ENCODE data around the gene STOML1. TPM values are rescaled to one million over a fixed set of nuclear protein-coding genes. Genes with fewer than 3 reads are reported as not detected.

The STOML1 gene
- total RNA-seq, 2 donors from 2014 or later, result 4.4 to 5.5 TPM

GRCh38 chr15:73936181-73936580, 55.9 kb downstream of the STOML1 start:
- H3K36me3 Mint-ChIP-seq (ENCODE audit: low read depth), result no peaks in the 10 kb centered on the region
- no peaks in the 10 kb centered on the region for H3K27me3 Mint-ChIP-seq (ENCODE audit: insufficient read depth)
- peaks cover 31% of the 10 kb centered on the region for H3K4me1 Mint-ChIP-seq
- 86 to 96% methylated on average over 3 to 5 of the region's 5 CpGs for WGBS, 2 experiments (ENCODE audit: insufficient coverage in 1 of 2, insufficient read length in 1 of 2)
- DNase-seq, result no peak
- no peaks in the 10 kb centered on the region for H3K9me3 Mint-ChIP-seq
- Histone ChIP-seq H3K27ac (ENCODE audit: low read depth, low read length) (peak overlapping the region; percentile 67), H3K9ac (ENCODE audit: extremely low read depth, low read length, poor library complexity, severe bottlenecking) (no peak overlapping the region), H3K4me1 (ENCODE audit: control insufficient read depth, insufficient read depth, low read length) (peaks cover 6% of the 10 kb centered on the region), H3K4me3 (ENCODE audit: low read length) (no peak overlapping the region), H3K27me3 (ENCODE audit: control insufficient read depth, insufficient read depth, low read length, poor library complexity, severe bottlenecking) (no peaks in the 10 kb centered on the region), H3K9me3 (ENCODE audit: control insufficient read depth, low read length) (no peaks in the 10 kb centered on the region), H3K36me3 (ENCODE audit: control insufficient read depth, insufficient read depth, low read length) (no peaks in the 10 kb centered on the region)
- no peak overlapping the region for H3K4me3 Mint-ChIP-seq
- peak; percentile 47 for TF ChIP-seq CTCF (conservative IDR thresholded peaks at IDR 0.05)
- no peak overlapping the region for H3K27ac Mint-ChIP-seq

DNA sequence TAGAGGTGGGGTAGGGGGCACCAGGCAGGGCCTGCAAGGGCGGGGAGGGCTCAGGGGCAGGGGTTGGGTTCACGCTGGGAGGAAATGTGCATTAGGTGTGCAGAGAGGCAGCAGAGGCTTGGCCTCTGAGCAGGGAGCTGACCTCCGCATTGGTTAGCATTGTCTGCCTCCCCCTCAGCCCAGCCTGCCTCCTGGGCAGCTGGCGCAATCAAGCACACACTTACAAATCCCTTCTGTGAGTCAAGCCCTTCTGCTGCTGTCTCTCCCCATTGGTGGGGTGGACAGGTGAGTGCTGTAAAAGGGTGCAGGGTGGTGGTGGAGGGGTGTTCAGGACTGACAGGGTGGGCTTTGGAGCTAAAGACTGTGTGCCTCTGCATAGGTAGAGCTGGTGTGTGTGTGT, 56.5 kb downstream of the STOML1 start:
- Histone ChIP-seq H3K9me3 (ENCODE audit: control insufficient read depth, low read length) (no peaks in the 10 kb centered on the region), H3K4me3 (ENCODE audit: low read length) (no peak overlapping the region), H3K4me1 (ENCODE audit: control insufficient read depth, insufficient read depth, low read length) (no peaks in the 10 kb centered on the region), H3K27me3 (ENCODE audit: control insufficient read depth, insufficient read depth, low read length, poor library complexity, severe bottlenecking) (no peaks in the 10 kb centered on the region), H3K9ac (ENCODE audit: extremely low read depth, low read length, poor library complexity, severe bottlenecking) (no peak overlapping the region), H3K36me3 (ENCODE audit: control insufficient read depth, insufficient read depth, low read length) (no peaks in the 10 kb centered on the region), H3K27ac (ENCODE audit: low read depth, low read length) (peak overlapping the region; percentile 66)
- no peaks in the 10 kb centered on the region for H3K9me3 Mint-ChIP-seq
- 92% methylated on average over 4 of the region's 4 CpGs; no CpG with 5 or more reads in 1 of the 2 experiments for WGBS, 2 experiments (ENCODE audit: insufficient coverage in 1 of 2, insufficient read length in 1 of 2)
- TF ChIP-seq CTCF (conservative IDR thresholded peaks at IDR 0.05), result no peak
- H3K27me3 Mint-ChIP-seq (ENCODE audit: insufficient read depth), result no peaks in the 10 kb centered on the region
- no peaks in the 10 kb centered on the region for H3K36me3 Mint-ChIP-seq (ENCODE audit: low read depth)
- no peak overlapping the region for H3K27ac Mint-ChIP-seq
- H3K4me1 Mint-ChIP-seq, result peaks cover 29% of the 10 kb centered on the region
- DNase-seq, result no peak
- H3K4me3 Mint-ChIP-seq, result no peak overlapping the region

DNA sequence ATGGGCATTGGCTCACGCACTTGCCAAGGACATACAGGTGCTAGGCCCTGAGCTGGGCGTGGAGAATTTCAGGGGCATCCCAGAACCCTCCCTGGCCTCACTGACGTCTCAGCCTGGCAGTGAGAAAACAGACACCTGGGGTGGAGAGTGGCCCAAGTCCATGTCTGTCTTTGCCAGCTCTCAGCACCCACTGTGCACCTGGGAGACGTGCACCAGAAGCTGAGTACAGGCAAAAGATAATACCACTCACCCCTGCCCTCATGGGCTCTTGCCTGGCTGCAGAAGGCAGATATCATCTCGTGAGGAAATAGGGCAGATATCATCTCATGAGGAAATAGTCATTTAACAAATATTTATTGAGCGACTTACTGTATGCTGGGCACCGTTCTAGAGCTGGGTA, 57.8 kb downstream of the STOML1 start:
- H3K27ac Mint-ChIP-seq, result no peak overlapping the region
- peaks cover 1% of the 10 kb centered on the region for H3K27me3 Mint-ChIP-seq (ENCODE audit: insufficient read depth)
- Histone ChIP-seq H3K27me3 (ENCODE audit: control insufficient read depth, insufficient read depth, low read length, poor library complexity, severe bottlenecking) (no peaks in the 10 kb centered on the region), H3K27ac (ENCODE audit: low read depth, low read length) (no peak overlapping the region), H3K9me3 (ENCODE audit: control insufficient read depth, low read length) (no peaks in the 10 kb centered on the region), H3K4me3 (ENCODE audit: low read length) (no peak overlapping the region), H3K9ac (ENCODE audit: extremely low read depth, low read length, poor library complexity, severe bottlenecking) (no peak overlapping the region), H3K4me1 (ENCODE audit: control insufficient read depth, insufficient read depth, low read length) (no peaks in the 10 kb centered on the region), H3K36me3 (ENCODE audit: control insufficient read depth, insufficient read depth, low read length) (no peaks in the 10 kb centered on the region)
- DNase-seq, result no peak
- peaks cover 20% of the 10 kb centered on the region for H3K4me1 Mint-ChIP-seq
- TF ChIP-seq CTCF (conservative IDR thresholded peaks at IDR 0.05), result no peak
- 94 to 100% methylated on average over 7 of the region's 7 CpGs for WGBS, 2 experiments (ENCODE audit: insufficient coverage in 1 of 2, insufficient read length in 1 of 2)
- H3K4me3 Mint-ChIP-seq, result no peak overlapping the region
- H3K36me3 Mint-ChIP-seq (ENCODE audit: low read depth), result no peaks in the 10 kb centered on the region
- H3K9me3 Mint-ChIP-seq, result no peaks in the 10 kb centered on the region

Data from endodermal cell (in vitro differentiated cells).